T-helper 1 cell treated with Interleukin-12 subunit alpha and Interleukin-12 subunit beta and Interleukin-4 antibody, amounts not matched to agents 30 ng/mL and 1 ng/mL, for 36 hours (primary cell): Measurements from ENCODE around the gene OR52B6. TPM values are rescaled to one million over a fixed set of nuclear protein-coding genes. Genes with fewer than 3 reads are reported as not detected.

Source experiments
- total RNA-seq: library from RNA; stranded (reverse); gene quantifications from 2 replicates; pipeline ENCODE4 v1.2.3, GENCODE V29; 2022

Gene OR52B6
- total RNA-seq, 1 donor from 2014 or later = not detected

Other genes with a start within 250 kb of the OR52B6 start
- not detected in 2 replicates for gene OR51B5, start 237.4 kb upstream of the OR52B6 start, total RNA-seq
- not detected in 2 replicates for gene OR51B6, start 229.4 kb upstream of the OR52B6 start, total RNA-seq
- not detected in 2 replicates for gene OR51M1, start 197.1 kb upstream of the OR52B6 start, total RNA-seq
- not detected in 2 replicates for gene OR51Q1, start 158.8 kb upstream of the OR52B6 start, total RNA-seq
- not detected in 2 replicates for gene OR51I1, start 139.4 kb upstream of the OR52B6 start, total RNA-seq
- gene OR51I2, start 131.6 kb upstream of the OR52B6 start, total RNA-seq = not detected in 2 replicates
- not detected in 2 replicates for gene OR52D1, start 92.2 kb upstream of the OR52B6 start, total RNA-seq
- 0.20 TPM in 1 of 2 replicates, not detected in the other for gene UBQLN3, start 70.9 kb upstream of the OR52B6 start, total RNA-seq
- 0.12 and 0.34 TPM in 2 replicates for gene UBQLNL, start 64.2 kb upstream of the OR52B6 start, total RNA-seq
- gene OR52H1, start 32.3 kb upstream of the OR52B6 start, total RNA-seq = 0.20 TPM in 1 of 2 replicates, not detected in the other
- gene TRIM6, start 15.8 kb downstream of the OR52B6 start, total RNA-seq = 0.07 and 0.10 TPM in 2 replicates
- 9.7 and 9.8 TPM in 2 replicates for gene TRIM34, start 44.1 kb downstream of the OR52B6 start, total RNA-seq
- 22.1 and 24.0 TPM in 2 replicates for gene TRIM5, start 104.2 kb downstream of the OR52B6 start, total RNA-seq
- gene TRIM22, start 108.9 kb downstream of the OR52B6 start, total RNA-seq = 280 and 282 TPM in 2 replicates
- gene OR56B1, start 155.6 kb downstream of the OR52B6 start, total RNA-seq = 0.17 and 0.37 TPM in 2 replicates
- 1.1 and 1.9 TPM in 2 replicates for gene OR52N4, start 173.4 kb downstream of the OR52B6 start, total RNA-seq
- gene OR52N5, start 202.5 kb downstream of the OR52B6 start, total RNA-seq = not detected in 2 replicates
- not detected in 2 replicates for gene OR52N1, start 210.4 kb downstream of the OR52B6 start, total RNA-seq
- gene OR52N2, start 228.0 kb downstream of the OR52B6 start, total RNA-seq = not detected in 2 replicates